Non-pigmented ciliary epithelial cell (primary cell): ENCODE measurements around the gene RFTN1.

Experiments
- DNase-seq: peaks from one replicate; pipeline ENCODE4 v3.0.0-alpha.2; 2010; ENCODE audit warnings: low read depth

Gene RFTN1

GRCh38 chr3:16406166-16406565 lies 107.3 kb downstream of the RFTN1 start:
- DNase-seq = no peak

DNA sequence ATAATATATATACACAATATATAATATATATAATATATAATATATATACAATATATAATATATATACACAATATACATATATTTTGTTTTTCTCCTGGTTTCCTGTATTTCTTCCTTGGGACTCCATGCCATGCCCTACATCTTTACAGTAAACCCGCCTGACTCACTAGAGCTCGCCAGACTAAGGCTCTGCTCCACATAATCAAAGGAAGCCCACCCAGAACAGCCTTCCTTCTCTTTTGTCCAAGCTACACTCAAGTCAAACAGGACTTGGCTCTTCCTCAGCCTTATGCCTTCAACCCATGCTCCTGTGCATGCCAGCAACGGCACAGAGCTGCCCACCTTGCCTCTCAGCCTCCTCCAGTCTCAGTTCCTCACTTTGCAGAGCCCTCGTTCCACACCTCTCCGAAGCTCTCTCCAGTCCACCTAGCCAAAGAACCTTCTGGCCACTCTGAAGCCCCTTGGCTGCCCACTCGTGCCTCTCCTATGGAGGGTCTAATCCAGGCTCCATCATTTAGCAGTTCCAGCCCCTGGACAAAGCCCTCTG lies 109.1 kb downstream of the RFTN1 start:
- no peak for DNase-seq

DNA sequence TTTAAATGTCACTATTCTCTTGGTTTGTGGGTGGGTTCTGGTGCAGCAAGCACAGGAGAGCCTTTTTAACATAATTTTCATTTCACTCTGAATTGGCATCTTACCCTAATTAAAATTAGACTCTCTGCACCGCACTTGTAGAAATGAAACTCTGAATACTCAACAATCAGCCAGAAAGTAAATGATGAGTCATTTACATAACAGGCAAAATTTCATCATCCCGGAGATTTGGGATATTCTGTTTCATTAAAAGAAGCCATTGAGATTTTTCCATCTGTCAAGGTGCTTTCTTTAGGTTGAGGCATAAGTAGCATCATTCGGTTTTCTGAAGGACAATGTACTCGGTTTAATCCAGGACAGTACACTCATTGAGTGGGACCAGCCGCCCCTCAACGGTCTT lies 111.0 kb downstream of the RFTN1 start:
- no peak for DNase-seq

GRCh38 chr3:16401273-16401672 lies 112.2 kb downstream of the RFTN1 start:
- no peak for DNase-seq

- no peak for DNase-seq
These were observed 113.2 kb downstream of the RFTN1 start for GRCh38 chr3:16400106-16400931.

GRCh38 chr3:16399473-16399872 lies 114.0 kb downstream of the RFTN1 start:
- DNase-seq = peak; percentile 60

DNA sequence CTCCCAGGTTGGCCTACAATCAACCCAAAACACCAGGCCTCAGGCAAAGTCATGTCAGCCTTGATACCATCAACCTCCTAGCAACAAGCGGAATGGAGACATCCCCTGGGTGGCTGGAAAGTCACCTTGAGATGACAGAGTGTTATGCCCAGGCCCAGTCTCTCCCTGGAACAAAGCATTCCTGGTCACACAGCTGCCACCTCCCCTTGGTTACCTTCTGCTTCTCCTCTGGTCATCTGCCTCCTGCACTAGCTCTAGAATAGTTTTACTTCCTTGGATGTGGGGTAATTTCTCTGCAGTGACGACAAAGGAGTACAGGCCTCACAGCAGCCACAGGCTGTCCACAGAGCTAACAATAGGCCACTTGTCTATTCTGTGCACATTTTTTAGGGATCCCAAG lies 114.9 kb downstream of the RFTN1 start:
- no peak for DNase-seq

GRCh38 chr3:16396202-16396601 lies 117.3 kb downstream of the RFTN1 start:
- no peak for DNase-seq

DNA sequence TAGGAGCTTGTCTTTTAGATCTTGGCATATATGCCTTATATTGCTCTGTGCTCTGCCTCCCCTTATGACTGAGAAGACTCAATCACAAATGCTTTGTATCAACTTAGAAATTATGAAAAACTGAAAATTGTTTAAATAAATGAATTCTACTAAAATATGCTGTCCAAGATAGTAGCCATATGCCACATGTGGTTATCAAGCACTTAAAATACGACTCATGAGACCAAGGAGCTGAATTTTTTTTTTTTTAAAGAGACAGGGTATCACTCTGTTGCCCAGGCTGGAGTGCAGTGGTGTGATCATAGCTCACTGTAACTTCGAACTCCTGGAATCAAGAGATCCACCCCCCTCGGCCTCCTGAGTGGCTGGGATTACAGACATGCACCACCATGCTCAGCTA lies 118.3 kb downstream of the RFTN1 start:
- no peak for DNase-seq

- DNase-seq = no peak
These were observed 118.9 kb downstream of the RFTN1 start for GRCh38 chr3:16394639-16395038.

GRCh38 chr3:16392717-16393116 lies 120.8 kb downstream of the RFTN1 start:
- no peak for DNase-seq

DNA sequence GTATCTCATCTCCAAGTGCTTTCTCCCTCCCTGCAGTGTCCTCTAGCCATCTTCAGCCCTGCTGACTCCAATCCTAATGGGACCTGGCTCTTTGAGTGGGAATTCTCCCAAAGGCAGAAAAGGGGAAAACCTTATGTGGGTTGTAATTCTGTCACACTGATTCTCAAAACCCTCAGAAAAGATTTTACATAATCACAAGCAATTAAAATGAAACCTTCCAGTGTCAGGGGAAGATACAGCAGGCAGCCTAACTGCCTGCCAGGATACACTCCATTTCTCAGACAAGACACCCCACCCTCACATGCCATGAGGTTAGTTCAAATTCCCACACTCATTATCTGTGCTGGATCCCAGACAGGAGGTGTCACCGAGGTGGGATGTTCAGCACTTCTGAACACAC lies 121.4 kb downstream of the RFTN1 start:
- DNase-seq = no peak

DNA sequence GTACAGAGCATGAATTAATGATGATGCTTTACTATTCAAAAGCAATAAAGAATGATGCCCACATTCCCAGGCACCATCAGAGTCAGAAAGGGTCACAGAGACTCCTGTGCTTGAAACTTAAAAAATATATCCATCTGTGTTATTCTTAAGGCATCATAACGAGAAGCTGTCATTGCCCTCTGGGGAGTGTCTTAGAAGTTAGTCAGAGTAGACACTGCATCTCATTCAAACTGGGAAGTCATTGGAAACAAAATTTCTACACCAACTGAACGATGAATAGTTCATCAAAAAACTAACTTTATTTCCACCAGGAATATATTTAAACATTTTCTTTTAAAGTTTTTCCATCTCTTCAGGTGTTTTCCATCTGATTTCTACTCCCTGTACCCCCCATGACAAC lies 122.9 kb downstream of the RFTN1 start:
- DNase-seq = no peak

DNA sequence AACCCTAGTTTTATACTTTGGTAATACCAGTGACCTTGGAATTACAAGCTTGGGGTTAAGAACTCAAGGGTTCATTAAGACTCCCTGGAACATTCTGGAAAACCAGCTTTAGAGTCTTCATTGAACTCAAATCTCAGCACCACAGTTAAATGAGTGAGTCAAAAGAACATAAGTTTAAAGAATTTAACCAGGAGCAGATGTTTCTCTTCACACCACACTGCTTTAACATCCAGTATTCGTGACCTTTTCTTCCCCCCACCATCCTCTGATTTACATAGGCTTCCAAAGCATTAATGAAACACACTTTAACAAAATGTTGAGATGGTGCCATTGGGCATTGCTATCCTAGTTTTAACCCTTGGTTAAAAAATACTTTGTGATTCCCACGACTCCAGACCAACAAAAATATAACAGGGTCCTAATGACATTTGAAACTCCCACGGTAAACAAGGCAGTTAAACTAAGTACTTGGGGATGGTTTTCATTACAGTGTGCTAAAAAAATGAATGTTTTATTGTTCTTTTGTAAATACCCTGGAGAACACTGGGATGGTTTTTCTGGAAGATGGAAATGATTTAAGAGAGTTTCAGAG lies 124.6 kb downstream of the RFTN1 start:
- DNase-seq = no peak

DNA sequence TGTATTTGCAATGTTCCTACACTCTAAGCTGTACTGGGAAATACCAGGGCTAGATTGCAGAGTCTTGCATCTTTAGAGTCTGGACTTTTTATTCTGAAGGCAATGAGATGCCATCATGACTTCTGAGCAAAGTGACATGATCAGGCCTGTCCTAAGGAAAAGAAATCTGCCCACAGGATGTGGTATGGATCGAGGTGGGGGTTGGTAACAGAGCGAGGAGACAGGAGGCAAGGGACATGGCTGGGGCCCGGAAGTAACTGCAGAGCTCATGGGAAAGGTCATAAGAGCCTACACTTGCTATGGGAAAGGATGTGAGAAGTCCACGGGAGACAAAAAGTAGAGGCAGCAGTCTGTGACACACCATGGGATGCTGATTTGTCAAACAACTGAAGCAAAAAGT lies 126.9 kb downstream of the RFTN1 start:
- no peak for DNase-seq

DNA sequence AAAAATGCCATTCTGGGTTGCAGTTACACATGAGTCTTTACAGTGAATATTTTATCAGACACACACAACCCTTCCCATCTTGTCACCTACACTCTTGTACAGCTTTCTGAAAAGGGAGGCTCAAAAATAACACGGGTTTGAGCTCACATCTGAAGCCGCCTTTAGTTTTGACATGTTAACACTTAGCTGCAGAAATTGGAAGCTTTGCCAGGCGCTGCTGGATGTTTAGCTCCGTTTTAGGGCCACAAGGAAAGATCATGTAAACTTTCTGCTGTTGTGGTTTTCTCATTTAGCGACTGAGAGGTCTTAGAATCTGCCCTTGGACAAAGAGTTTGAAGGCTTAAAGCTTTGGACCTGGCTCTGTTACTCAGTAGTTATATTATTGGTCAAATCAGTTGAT lies 128.3 kb downstream of the RFTN1 start:
- no peak for DNase-seq

DNA sequence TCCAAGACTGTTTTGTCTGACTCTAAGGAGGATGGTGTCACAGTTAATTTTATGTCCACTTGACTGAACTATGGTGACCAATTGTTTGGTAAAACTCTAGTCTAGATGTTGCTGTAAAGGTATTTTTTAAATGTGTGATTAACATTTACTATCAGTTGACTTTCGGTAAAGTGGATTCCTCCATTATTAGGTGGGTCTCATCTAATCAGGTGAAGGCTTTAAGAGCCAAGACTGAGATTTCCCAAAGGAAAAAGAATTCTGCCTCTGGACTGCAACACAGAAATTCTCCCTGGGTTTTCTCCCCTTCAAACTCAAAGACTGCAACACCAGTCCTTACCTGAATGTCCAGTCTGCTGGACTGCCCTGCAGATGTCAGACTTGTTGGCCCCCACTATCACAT lies 129.6 kb downstream of the RFTN1 start:
- no peak for DNase-seq

DNA sequence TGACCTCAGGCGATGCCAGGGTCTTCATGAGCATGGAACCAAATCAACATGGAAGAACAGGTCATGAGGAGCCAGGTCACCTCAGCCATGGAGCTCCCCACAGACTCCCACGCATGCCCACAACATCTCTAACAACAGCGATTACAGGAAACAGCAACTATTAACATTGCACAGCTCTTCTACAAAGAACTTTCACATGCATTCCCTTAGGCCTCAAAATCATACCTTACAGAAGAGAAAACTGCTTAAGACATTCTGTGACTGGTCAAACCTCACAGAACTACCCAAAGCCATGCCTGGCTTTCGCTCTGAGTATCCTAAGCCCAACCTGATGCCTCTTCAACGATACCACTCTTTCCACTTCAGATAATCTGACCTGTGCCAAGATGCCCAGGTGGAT lies 130.7 kb downstream of the RFTN1 start:
- DNase-seq = no peak

GRCh38 chr3:16381426-16381825 lies 132.1 kb downstream of the RFTN1 start:
- no peak for DNase-seq

GRCh38 chr3:16380421-16380820 lies 133.1 kb downstream of the RFTN1 start:
- no peak for DNase-seq

- no peak for DNase-seq
These were observed 133.7 kb downstream of the RFTN1 start for GRCh38 chr3:16379838-16380237.

GRCh38 chr3:16378920-16379319 lies 134.6 kb downstream of the RFTN1 start:
- peak; percentile 45 for DNase-seq

DNA sequence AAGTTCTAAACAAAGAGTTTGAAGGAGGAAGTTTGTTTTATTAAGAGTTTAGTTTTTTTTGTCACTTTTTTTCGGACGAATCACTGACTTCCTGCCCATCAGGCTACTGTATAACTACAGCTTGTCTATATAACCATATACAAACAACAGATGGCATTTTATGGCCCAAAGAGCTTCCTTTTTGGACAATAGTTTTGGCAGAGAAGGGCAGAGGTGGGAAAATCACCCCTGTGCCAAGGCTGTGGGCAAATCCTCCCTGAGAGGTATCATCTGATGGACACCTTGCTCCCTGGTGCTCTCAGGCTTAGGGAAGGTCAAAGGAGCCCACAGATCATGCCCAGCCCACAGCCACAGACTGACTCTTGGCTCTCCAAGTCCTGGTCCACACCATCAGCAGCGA lies 135.1 kb downstream of the RFTN1 start:
- no peak for DNase-seq

- no peak for DNase-seq
These were observed 135.6 kb downstream of the RFTN1 start for GRCh38 chr3:16377847-16378302.
